ENCODE data around the gene MARK4. TPM values are rescaled to one million over a fixed set of nuclear protein-coding genes. Genes with fewer than 3 reads are reported as not detected.

The MARK4 gene
- polyA plus RNA-seq, 1 experiment: 17.1 TPM

- TF ChIP-seq, protein P1, sequence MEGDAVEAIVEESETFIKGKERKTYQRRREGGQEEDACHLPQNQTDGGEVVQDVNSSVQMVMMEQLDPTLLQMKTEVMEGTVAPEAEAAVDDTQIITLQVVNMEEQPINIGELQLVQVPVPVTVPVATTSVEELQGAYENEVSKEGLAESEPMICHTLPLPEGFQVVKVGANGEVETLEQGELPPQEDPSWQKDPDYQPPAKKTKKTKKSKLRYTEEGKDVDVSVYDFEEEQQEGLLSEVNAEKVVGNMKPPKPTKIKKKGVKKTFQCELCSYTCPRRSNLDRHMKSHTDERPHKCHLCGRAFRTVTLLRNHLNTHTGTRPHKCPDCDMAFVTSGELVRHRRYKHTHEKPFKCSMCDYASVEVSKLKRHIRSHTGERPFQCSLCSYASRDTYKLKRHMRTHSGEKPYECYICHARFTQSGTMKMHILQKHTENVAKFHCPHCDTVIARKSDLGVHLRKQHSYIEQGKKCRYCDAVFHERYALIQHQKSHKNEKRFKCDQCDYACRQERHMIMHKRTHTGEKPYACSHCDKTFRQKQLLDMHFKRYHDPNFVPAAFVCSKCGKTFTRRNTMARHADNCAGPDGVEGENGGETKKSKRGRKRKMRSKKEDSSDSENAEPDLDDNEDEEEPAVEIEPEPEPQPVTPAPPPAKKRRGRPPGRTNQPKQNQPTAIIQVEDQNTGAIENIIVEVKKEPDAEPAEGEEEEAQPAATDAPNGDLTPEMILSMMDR (IDR thresholded peaks at IDR 0.05; ENCODE audit: insufficient read depth, low read depth, low read length): no peak
- ChIA-PET CTCF (interaction anchor here (1.1 to 5.1 kb wide), 2 partner anchors 14 to 33 kb away, joined by 3 to 31 read pairs; no protein-coding TSS in a partner anchor), POLR2A (no interaction called here)
- H3K36me3 ChIP-seq (ENCODE audit: control insufficient read depth, insufficient read depth, low read length): peaks cover 26% of the 10 kb centered on the region
- DNase-seq (ENCODE audit: low read depth): no peak
- H3K4me3 ChIP-seq (ENCODE audit: low read depth, low read length): no peak overlapping the region
- H3K27me3 ChIP-seq (ENCODE audit: control insufficient read depth, insufficient read depth, low read length): no peaks in the 10 kb centered on the region
Measured at GRCh38 chr19:45351401-45351952, 100.4 kb downstream of the MARK4 start.

GRCh38 chr19:45352062-45352461, 101.0 kb downstream of the MARK4 start:
- no peak overlapping the region for H3K4me3 ChIP-seq (ENCODE audit: low read depth, low read length)
- TF ChIP-seq, protein P1 (IDR thresholded peaks at IDR 0.05; ENCODE audit: insufficient read depth, low read depth, low read length): no peak
- ChIA-PET POLR2A (no interaction called here), CTCF (interaction anchor here (1.1 to 2.6 kb wide), 2 partner anchors 13 to 33 kb away, joined by 3 to 10 read pairs; no protein-coding TSS in a partner anchor)
- H3K36me3 ChIP-seq (ENCODE audit: control insufficient read depth, insufficient read depth, low read length): peaks cover 30% of the 10 kb centered on the region
- no peaks in the 10 kb centered on the region for H3K27me3 ChIP-seq (ENCODE audit: control insufficient read depth, insufficient read depth, low read length)
- DNase-seq (ENCODE audit: low read depth): no peak

GRCh38 chr19:45352471-45352870, 101.4 kb downstream of the MARK4 start:
- TF ChIP-seq, protein P1 (IDR thresholded peaks at IDR 0.05; ENCODE audit: insufficient read depth, low read depth, low read length): no peak
- no peak for DNase-seq (ENCODE audit: low read depth)
- CTCF ChIA-PET: interaction anchor here (2.6 kb wide), 1 partner anchor 14 kb away, joined by 10 read pairs; no protein-coding TSS in a partner anchor
- no peak overlapping the region for H3K4me3 ChIP-seq (ENCODE audit: low read depth, low read length)
- peaks cover 31% of the 10 kb centered on the region for H3K36me3 ChIP-seq (ENCODE audit: control insufficient read depth, insufficient read depth, low read length)
- no peaks in the 10 kb centered on the region for H3K27me3 ChIP-seq (ENCODE audit: control insufficient read depth, insufficient read depth, low read length)
- POLR2A ChIA-PET: no interaction called here

GRCh38 chr19:45352914-45353796, 102.1 kb downstream of the MARK4 start:
- Histone ChIP-seq H3K4me3 (ENCODE audit: low read depth, low read length) (no peak overlapping the region), H3K27me3 (ENCODE audit: control insufficient read depth, insufficient read depth, low read length) (no peaks in the 10 kb centered on the region), H3K36me3 (ENCODE audit: control insufficient read depth, insufficient read depth, low read length) (peaks cover 34% of the 10 kb centered on the region)
- CTCF ChIA-PET: interaction anchor here (2.6 kb wide), 1 partner anchor 15 kb away, joined by 10 read pairs; no protein-coding TSS in a partner anchor
- no peak for DNase-seq (ENCODE audit: low read depth)
- TF ChIP-seq, protein P1 (IDR thresholded peaks at IDR 0.05; ENCODE audit: insufficient read depth, low read depth, low read length): no peak
- POLR2A ChIA-PET: no interaction called here

GRCh38 chr19:45354241-45354842, 103.3 kb downstream of the MARK4 start:
- Histone ChIP-seq H3K27me3 (ENCODE audit: control insufficient read depth, insufficient read depth, low read length) (no peaks in the 10 kb centered on the region), H3K4me3 (ENCODE audit: low read depth, low read length) (no peak overlapping the region), H3K36me3 (ENCODE audit: control insufficient read depth, insufficient read depth, low read length) (peaks cover 36% of the 10 kb centered on the region)
- DNase-seq (ENCODE audit: low read depth): no peak
- CTCF ChIA-PET: interaction anchor here (2.6 kb wide), 1 partner anchor 16 kb away, joined by 10 read pairs; no protein-coding TSS in a partner anchor
- TF ChIP-seq, protein P1 (IDR thresholded peaks at IDR 0.05; ENCODE audit: insufficient read depth, low read depth, low read length): no peak
- POLR2A ChIA-PET: no interaction called here
